Ecto neural progenitor cell (in vitro differentiated cells): Measurements from ENCODE around the gene MAD1L1.
"Not testable (repeated sequence)": the region's sequence is repeated elsewhere in the genome, so short reads cannot be mapped to it uniquely, and the experiment has no call there.

Experiments
- DNase-seq: peaks from one replicate; pipeline ENCODE4 v3.0.0-alpha.2; 2018; ENCODE audit warnings: low spot score

Gene MAD1L1

GRCh38 chr7:2066251-2066919 is 166.4 kb downstream of the MAD1L1 start:
- DNase-seq: no peak

- no peak for DNase-seq
Measured at GRCh38 chr7:2065528-2065927, 167.2 kb downstream of the MAD1L1 start.

GRCh38 chr7:2063563-2064260 is 169.0 kb downstream of the MAD1L1 start:
- DNase-seq: no peak

DNA sequence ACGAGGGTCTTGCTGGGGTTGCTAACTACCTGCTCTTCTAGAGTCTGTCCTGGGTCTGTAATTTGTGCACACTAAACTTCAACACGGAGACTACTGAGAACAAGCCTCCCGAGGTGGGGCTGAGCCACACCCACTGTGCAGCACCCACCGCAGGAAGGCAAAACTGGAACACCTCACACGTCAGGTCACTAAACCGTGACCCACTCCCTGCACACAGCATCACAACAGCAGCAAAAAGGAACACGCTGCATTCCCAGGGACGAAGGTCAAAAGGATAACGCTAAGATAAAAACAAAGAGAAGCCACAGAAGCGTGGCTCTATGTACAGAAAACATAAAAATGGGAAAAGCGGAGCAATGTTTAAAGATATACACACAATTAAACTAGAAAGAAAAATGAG is 170.1 kb downstream of the MAD1L1 start:
- DNase-seq: no peak

- no peak for DNase-seq
Measured at GRCh38 chr7:2060701-2061100, 172.0 kb downstream of the MAD1L1 start.

GRCh38 chr7:2059964-2060700 is 172.6 kb downstream of the MAD1L1 start:
- no peak for DNase-seq

GRCh38 chr7:2058246-2058645 is 174.5 kb downstream of the MAD1L1 start:
- not testable (repeated sequence) for DNase-seq

GRCh38 chr7:2055956-2056355 is 176.8 kb downstream of the MAD1L1 start:
- no peak for DNase-seq

DNA sequence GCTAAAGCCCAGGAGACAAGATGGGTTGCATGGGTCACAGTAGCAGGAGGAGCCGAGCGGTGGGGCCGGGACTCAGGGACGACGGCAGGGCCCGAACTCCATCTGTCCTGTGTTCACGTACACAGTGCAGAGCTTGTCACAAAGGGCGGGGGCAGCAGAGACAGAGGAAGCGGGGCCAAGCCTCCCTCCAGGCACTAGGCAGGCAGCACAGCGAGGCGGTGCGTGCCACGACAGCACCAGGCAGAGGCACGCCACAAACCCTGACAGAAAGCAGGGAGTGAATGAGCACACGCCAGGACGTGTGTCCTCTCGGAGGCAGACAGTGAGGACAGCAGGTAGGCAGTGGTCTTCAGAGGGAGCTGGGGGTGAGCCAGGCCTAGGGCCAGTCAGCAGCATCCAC is 177.8 kb downstream of the MAD1L1 start:
- DNase-seq: no peak

- no peak for DNase-seq
Measured at GRCh38 chr7:2053395-2053794, 179.3 kb downstream of the MAD1L1 start.

- no peak for DNase-seq
Measured at GRCh38 chr7:2052657-2053048, 180.1 kb downstream of the MAD1L1 start.

DNA sequence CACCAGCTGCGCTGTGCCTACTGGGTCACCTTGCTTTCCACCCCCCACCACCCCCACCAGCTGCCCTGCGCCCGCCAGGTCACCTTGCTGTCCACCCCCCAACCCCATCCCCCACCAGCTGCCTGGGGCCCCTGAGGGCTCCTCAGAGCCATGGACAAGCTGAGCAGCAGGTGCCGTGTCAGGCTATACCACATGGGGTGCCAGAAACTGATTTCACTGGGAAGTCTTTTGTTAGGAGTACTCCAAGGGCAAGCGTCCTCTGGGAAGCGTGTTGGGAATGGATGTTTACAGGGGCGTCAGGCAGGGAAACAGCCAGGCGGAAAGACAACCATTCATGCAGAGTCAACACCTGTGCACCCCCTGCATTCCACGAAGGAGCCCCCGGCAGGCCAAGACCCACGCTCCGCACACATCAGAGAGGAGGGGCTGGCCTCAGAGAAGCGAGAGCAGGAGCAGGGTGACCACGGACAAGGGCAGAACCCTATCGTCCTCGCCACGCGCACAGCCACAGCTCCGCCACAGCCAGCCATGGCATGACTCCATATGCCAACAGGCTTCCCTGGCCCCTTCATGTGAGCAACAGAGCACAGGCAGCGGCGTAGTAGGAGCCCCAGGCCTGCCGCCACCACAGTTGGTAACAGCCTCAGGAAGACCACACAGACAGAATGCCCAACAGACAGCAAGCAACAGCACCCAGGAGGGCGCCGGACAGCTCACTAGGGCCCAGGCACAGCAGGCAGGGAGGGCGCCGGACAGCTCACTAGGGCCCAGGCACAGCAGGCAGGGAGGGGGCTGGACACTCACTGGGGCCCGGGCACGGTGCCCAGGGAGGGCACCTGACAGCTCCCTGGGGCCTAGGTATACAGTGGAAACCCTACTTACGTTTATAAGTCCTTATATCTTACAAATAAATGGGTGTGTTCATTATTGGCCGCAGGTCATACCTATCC is 180.8 kb downstream of the MAD1L1 start:
- DNase-seq: no peak

- DNase-seq: no peak
Measured at GRCh38 chr7:2050511-2050866, 182.3 kb downstream of the MAD1L1 start.

DNA sequence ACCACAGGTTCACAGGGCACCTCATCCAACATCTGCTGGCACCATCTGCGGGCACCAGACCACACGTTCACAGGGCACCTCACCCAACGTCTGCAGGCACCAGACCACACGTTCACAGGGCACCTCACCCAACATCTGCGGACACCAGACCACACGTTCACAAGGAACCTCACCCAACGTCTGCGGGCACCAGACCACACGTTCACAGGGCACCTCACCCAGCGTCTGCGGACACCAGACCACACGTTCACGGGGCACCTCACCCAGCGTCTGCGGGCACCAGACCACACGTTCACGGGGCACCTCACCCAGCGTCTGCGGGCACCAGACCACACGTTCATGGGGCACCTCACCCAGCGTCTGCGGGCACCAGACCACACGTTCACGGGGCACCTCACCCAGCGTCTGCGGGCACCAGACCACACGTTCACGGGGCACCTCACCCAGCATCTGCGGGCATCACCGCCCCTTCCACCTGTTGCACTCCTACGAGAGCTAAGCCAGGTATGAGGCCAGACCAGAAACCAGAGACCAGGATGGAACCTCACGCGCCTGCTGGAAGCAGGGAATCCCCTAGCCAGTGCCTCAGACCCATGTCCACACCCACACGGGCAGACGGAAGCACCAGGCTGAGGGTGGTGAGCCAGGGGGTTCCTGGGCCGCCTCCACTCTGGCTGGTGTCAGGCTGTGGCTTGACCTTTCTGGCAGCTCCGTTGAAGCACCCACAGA is 182.8 kb downstream of the MAD1L1 start:
- no peak for DNase-seq

- DNase-seq: no peak
Measured at GRCh38 chr7:2049111-2049781, 183.5 kb downstream of the MAD1L1 start.

DNA sequence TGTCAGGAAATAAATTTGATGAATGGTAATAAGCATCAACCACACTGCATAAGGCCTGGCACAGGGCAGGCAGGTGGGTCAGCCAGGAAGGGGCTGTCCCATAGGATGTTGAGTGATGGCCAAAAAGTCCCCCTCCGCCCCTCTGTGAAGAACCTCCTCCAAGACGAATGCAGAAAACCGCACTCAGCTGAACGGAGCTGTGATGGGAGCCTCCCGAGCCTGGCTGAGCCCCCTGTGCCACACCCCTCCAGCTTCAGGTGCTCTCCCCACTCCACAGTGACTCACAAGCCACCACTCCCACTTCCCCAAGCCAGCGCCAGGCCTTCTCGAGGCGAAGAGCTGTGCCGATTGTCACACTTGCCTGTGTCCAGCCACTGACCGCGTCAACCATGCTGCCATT is 184.2 kb downstream of the MAD1L1 start:
- DNase-seq: no peak

DNA sequence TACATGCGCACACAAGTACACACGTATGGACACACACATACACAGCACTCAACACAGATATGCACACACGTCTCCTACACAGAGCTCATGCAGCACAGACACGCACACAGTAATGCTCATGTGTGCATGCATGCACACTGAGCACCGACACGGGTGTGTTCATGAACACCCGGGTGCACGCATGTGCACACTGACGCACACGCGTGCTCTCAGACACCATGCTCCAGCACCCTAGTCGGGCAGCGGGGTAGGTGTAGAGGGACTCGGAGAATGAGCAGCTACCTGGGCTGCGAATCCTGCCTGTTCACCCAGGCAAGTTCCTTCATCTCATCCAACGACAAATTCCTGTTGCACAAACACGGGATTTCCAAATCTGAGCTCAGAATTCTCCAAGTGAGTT is 184.7 kb downstream of the MAD1L1 start:
- no peak for DNase-seq

GRCh38 chr7:2046581-2047565 is 185.9 kb downstream of the MAD1L1 start:
- DNase-seq: no peak

DNA sequence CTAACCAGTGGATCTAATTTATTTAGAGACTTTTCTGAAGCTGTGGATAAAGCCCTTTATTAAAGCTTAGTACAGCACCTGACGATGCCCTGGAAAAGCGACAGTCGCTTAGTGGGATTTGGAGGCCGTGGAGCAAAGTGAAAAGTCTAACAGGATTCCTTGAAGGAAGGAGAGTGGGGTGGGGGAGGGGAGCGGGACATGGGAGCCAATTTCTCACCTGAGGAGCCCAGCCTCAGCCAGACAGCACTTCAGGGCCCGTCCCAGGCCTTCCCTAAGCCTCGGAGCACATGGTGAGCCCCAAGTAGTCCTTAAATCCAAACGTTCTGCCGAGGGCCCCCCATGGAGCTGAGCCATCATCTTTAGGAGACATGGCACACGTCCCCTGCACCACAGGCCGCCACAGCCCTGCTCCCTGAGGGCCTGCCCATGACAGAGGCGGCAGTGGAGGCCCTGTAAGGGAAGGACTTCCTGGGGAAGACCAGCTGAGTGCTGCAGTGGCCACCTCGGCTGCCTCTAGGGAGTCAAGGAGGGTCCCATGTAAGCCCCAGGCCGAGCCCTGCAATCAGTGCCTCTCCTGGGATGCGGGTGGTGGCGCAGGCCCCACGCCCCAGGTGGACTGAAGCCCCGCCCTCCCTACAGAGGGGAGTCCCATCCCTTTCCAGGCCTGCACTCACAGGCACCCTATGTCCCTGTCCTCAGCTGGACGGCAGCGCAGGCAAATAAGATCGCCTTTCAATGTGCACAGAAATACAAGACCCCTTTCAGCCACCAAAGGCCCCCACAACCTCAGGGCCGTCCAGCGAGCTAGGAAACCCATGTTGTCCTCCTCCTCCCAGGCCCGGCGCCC is 187.0 kb downstream of the MAD1L1 start:
- no peak for DNase-seq
